HEK293 (cell line): ENCODE data around the gene TCTN2.

Experiments used
- CTCF ChIA-PET: fragments of 350-600 bp; formaldehyde crosslinking; extraction: SDS; loops from one replicate; lab custom pipeline; 2021; ENCODE audit warnings: antibody characterized with exemption; lab: Yijun Ruan, JAX
- POLR2A ChIA-PET: fragments of 300-600 bp; formaldehyde crosslinking; extraction: SDS; loops from one replicate; lab custom pipeline; 2020; ENCODE audit warnings: antibody characterized with exemption, inconsistent platforms; lab: Yijun Ruan, JAX
- H3K27ac ChIP-seq: fragments of 200-500 bp; sonication (Bioruptor generic); 2 replicates; pipeline ENCODE4 v1.5.1; 2014; ENCODE audit warnings: low read depth, low read length, control low read depth, inconsistent platforms; ENCODE audit errors: extremely low read depth
- H3K36me3 ChIP-seq, 2 experiments: fragments of 200-500 bp in 1 of 2; sonication (Bioruptor generic) in 1 of 2; 1 replicate in 1 of 2; 2 replicates in 1 of 2; pipeline ENCODE4 v1.5.1; 2014 to 2017; ENCODE audit warnings: inconsistent platforms in 2 of 2, low read length in 2 of 2; ENCODE audit not compliant: control insufficient read depth in 2 of 2, insufficient read depth in 1 of 2
- H3K4me1 ChIP-seq: fragments of 200-500 bp; sonication (Bioruptor generic); 2 replicates; pipeline ENCODE4 v1.5.1; 2014; ENCODE audit warnings: mild to moderate bottlenecking, low read length, inconsistent platforms; ENCODE audit not compliant: control insufficient read depth, insufficient read depth
- H3K4me3 ChIP-seq: 2 replicates; pipeline ENCODE4 v1.5.1; 2011; ENCODE audit warnings: low read depth, mild to moderate bottlenecking, control low read depth, low read length, moderate library complexity
- H3K9me3 ChIP-seq: fragments of 200-500 bp; sonication (Bioruptor generic); 2 replicates; pipeline ENCODE4 v1.5.1; 2014; ENCODE audit warnings: low read depth, low read length, inconsistent platforms; ENCODE audit not compliant: control insufficient read depth, insufficient read depth
- KLF16 ChIP-seq: fragments of 450-650 bp; formaldehyde crosslinking; IDR thresholded peaks from 2 replicates; pipeline ENCODE4 v1.5.1; 2017; ENCODE audit warnings: missing biosample characterization, missing genetic modification characterization
- OVOL3 ChIP-seq: fragments of 450-650 bp; formaldehyde crosslinking; IDR thresholded peaks from 2 replicates; pipeline ENCODE4 v1.5.1; 2016; ENCODE audit warnings: missing biosample characterization, missing genetic modification characterization
- RBAK ChIP-seq: fragments of 450-650 bp; formaldehyde crosslinking; IDR thresholded peaks from 2 replicates; pipeline ENCODE4 v1.5.1; 2016; ENCODE audit warnings: missing biosample characterization, missing genetic modification characterization
- SCRT1 ChIP-seq: fragments of 450-650 bp; formaldehyde crosslinking; IDR thresholded peaks from 2 replicates; pipeline ENCODE4 v1.5.1; 2016; ENCODE audit warnings: missing biosample characterization, missing genetic modification characterization, borderline replicate concordance
- SCRT2 ChIP-seq: fragments of 450-650 bp; formaldehyde crosslinking; IDR thresholded peaks from 2 replicates; pipeline ENCODE4 v1.5.1; 2016; ENCODE audit warnings: missing biosample characterization, missing genetic modification characterization
- SP3 ChIP-seq: fragments of 450-650 bp; formaldehyde crosslinking; IDR thresholded peaks from 2 replicates; pipeline ENCODE4 v1.5.1; 2016; ENCODE audit warnings: missing biosample characterization, missing genetic modification characterization
- ZNF112 ChIP-seq: fragments of 450-650 bp; formaldehyde crosslinking; IDR thresholded peaks from 2 replicates; pipeline ENCODE4 v1.5.0; 2017; ENCODE audit warnings: missing biosample characterization, missing genetic modification characterization
- ZNF324 ChIP-seq: fragments of 450-650 bp; formaldehyde crosslinking; IDR thresholded peaks from 2 replicates; pipeline ENCODE4 v1.5.1; 2016; ENCODE audit warnings: missing biosample characterization, missing genetic modification characterization
- ZNF416 ChIP-seq: fragments of 450-650 bp; formaldehyde crosslinking; IDR thresholded peaks from 2 replicates; pipeline ENCODE4 v1.5.1; 2016; ENCODE audit warnings: missing biosample characterization, missing genetic modification characterization
- ZNF596 ChIP-seq: fragments of 450-650 bp; IDR thresholded peaks from 2 replicates; pipeline ENCODE4 v1.5.0; 2018; ENCODE audit warnings: missing biosample characterization, mild to moderate bottlenecking, missing genetic modification characterization, moderate library complexity
- TF ChIP-seq, protein P1 (sequence below): fragments of 450-650 bp; formaldehyde crosslinking; IDR thresholded peaks from 2 replicates; pipeline ENCODE4 v1.5.1; 2016; ENCODE audit warnings: missing biosample characterization, missing genetic modification characterization, borderline replicate concordance
- TF ChIP-seq, protein P2 (sequence below): fragments of 450-650 bp; formaldehyde crosslinking; conservative IDR thresholded peaks from 2 replicates; pipeline ENCODE4 v1.5.1; 2016; ENCODE audit warnings: low read depth, missing biosample characterization, missing genetic modification characterization
- TF ChIP-seq, protein P3 (sequence below): fragments of 450-650 bp; formaldehyde crosslinking; IDR thresholded peaks from 2 replicates; pipeline ENCODE4 v1.5.1; 2016; ENCODE audit warnings: missing biosample characterization, missing genetic modification characterization
- TF ChIP-seq, protein P4 (sequence below): fragments of 450-650 bp; formaldehyde crosslinking; IDR thresholded peaks from 2 replicates; pipeline ENCODE4 v1.5.1; 2016; ENCODE audit warnings: missing biosample characterization, missing genetic modification characterization
- TF ChIP-seq, protein P5 (sequence below): fragments of 450-650 bp; formaldehyde crosslinking; IDR thresholded peaks from 2 replicates; pipeline ENCODE4 v1.5.1; 2016; ENCODE audit warnings: missing biosample characterization, missing genetic modification characterization

Gene TCTN2

DNA sequence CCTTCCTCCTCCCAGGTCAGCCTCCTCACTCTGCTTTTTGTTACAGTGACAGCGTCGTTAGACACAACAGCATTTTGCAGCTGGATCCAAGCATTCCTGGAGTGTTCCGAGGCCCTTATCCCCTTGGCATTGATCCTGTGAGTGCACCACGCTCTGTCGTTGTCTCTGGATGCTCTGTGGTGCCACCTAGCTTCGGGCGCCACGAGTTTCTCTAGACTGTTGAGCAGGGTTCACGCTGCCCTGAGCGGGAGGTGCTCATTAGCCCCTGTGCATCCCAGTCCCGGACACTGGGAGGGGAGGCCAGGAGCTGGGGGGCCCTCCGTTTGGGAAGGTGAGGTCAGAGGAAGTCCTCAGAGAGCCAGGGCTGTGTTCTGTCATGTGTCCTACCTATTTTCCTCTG, 73.9 kb downstream of the TCTN2 start:
- ChIA-PET CTCF (interaction anchor here (0.5 kb wide), 1 partner anchor 1687 kb away, joined by 3 read pairs; no protein-coding TSS in a partner anchor), POLR2A (interaction anchor here (0.7 kb wide), 1 partner anchor 98 kb away, joined by 4 read pairs; no protein-coding TSS in a partner anchor)
- H3K4me3 ChIP-seq, result no peak overlapping the region
- H3K9me3 ChIP-seq, result no peaks in the 10 kb centered on the region
- H3K36me3 ChIP-seq, result peaks cover 42 to 76% of the 10 kb centered on the region in 2 experiments
- H3K27ac ChIP-seq, result no peak overlapping the region
- TF ChIP-seq, protein P1, sequence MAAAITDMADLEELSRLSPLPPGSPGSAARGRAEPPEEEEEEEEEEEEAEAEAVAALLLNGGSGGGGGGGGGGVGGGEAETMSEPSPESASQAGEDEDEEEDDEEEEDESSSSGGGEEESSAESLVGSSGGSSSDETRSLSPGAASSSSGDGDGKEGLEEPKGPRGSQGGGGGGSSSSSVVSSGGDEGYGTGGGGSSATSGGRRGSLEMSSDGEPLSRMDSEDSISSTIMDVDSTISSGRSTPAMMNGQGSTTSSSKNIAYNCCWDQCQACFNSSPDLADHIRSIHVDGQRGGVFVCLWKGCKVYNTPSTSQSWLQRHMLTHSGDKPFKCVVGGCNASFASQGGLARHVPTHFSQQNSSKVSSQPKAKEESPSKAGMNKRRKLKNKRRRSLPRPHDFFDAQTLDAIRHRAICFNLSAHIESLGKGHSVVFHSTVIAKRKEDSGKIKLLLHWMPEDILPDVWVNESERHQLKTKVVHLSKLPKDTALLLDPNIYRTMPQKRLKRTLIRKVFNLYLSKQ (tag by site-specific recombination), result no peak
- no peaks in the 10 kb centered on the region for H3K4me1 ChIP-seq

DNA sequence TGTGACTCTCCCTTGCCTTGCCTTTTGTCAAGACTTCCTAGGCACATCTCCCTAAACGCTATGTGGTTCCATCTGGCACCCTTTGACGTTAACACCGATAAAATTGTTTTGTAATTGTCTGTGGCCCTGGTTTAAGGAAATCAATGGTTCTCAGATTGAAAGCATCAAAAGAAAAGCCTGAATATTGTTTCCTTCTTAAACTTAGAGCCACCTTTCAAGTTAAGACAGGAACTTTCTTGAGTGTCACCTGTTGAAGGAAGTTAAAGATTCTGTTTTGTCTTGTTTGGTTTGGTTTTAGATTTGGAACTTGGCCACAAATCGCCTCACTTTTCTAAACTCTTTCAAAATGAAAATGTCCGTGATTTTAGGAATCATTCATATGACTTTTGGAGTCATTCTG, 76.4 kb downstream of the TCTN2 start:
- Histone ChIP-seq H3K36me3 (peaks cover 41 to 70% of the 10 kb centered on the region in 2 experiments), H3K4me3 (no peak overlapping the region), H3K27ac (no peak overlapping the region), H3K9me3 (no peaks in the 10 kb centered on the region), H3K4me1 (no peaks in the 10 kb centered on the region)
- POLR2A ChIA-PET, result no interaction called here
- CTCF ChIA-PET, result no interaction called here
- TF ChIP-seq, protein P2, sequence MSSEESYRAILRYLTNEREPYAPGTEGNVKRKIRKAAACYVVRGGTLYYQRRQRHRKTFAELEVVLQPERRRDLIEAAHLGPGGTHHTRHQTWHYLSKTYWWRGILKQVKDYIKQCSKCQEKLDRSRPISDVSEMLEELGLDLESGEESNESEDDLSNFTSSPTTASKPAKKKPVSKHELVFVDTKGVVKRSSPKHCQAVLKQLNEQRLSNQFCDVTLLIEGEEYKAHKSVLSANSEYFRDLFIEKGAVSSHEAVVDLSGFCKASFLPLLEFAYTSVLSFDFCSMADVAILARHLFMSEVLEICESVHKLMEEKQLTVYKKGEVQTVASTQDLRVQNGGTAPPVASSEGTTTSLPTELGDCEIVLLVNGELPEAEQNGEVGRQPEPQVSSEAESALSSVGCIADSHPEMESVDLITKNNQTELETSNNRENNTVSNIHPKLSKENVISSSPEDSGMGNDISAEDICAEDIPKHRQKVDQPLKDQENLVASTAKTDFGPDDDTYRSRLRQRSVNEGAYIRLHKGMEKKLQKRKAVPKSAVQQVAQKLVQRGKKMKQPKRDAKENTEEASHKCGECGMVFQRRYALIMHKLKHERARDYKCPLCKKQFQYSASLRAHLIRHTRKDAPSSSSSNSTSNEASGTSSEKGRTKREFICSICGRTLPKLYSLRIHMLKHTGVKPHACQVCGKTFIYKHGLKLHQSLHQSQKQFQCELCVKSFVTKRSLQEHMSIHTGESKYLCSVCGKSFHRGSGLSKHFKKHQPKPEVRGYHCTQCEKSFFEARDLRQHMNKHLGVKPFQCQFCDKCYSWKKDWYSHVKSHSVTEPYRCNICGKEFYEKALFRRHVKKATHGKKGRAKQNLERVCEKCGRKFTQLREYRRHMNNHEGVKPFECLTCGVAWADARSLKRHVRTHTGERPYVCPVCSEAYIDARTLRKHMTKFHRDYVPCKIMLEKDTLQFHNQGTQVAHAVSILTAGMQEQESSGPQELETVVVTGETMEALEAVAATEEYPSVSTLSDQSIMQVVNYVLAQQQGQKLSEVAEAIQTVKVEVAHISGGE (tag by site-specific recombination), result no peak
- TF ChIP-seq SCRT2 (tag by site-specific recombination) (peak; percentile 54; the same call in 1 of the 2 replicates), SCRT1 (tag by site-specific recombination) (0 out of 2 replicates have a peak, but pooled peaks have one; percentile 11), OVOL3 (no peak), ZNF112 (tag by site-specific recombination) (no peak)
- TF ChIP-seq, protein P3, sequence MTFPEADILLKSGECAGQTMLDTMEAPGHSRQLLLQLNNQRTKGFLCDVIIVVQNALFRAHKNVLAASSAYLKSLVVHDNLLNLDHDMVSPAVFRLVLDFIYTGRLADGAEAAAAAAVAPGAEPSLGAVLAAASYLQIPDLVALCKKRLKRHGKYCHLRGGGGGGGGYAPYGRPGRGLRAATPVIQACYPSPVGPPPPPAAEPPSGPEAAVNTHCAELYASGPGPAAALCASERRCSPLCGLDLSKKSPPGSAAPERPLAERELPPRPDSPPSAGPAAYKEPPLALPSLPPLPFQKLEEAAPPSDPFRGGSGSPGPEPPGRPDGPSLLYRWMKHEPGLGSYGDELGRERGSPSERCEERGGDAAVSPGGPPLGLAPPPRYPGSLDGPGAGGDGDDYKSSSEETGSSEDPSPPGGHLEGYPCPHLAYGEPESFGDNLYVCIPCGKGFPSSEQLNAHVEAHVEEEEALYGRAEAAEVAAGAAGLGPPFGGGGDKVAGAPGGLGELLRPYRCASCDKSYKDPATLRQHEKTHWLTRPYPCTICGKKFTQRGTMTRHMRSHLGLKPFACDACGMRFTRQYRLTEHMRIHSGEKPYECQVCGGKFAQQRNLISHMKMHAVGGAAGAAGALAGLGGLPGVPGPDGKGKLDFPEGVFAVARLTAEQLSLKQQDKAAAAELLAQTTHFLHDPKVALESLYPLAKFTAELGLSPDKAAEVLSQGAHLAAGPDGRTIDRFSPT (tag by site-specific recombination), result no peak
- TF ChIP-seq, protein P4, sequence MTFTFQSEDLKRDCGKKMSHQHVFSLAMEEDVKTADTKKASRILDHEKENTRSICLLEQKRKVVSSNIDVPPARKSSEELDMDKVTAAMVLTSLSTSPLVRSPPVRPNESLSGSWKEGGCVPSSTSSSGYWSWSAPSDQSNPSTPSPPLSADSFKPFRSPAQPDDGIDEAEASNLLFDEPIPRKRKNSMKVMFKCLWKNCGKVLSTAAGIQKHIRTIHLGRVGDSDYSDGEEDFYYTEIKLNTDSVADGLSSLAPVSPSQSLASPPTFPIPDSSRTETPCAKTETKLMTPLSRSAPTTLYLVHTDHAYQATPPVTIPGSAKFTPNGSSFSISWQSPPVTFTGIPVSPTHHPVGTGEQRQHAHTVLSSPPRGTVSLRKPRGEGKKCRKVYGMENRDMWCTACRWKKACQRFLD (tag by site-specific recombination), result no peak
- TF ChIP-seq, all 188 proteins: peak for 2

DNA sequence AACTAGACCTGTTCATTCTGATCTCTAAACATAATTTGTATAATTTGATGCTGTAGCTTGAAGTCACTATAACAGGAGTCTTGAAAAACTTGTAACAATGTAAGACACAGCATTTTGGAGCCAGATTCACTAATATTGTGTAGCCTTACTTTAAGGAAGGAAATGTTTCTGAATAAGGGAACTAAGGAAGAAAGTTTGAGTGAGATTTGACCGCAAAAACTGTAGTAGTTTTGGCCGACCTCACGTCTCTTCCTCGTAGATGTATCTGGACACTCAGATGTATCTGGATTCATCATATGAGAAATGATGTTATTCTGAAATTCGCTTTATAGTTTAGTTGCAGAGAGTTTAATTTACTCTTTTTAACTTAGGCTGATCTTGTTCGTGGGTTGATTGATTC, 77.2 kb downstream of the TCTN2 start:
- Histone ChIP-seq H3K27ac (no peak overlapping the region), H3K9me3 (no peaks in the 10 kb centered on the region), H3K4me1 (no peaks in the 10 kb centered on the region), H3K4me3 (no peak overlapping the region), H3K36me3 (peaks cover 40 to 73% of the 10 kb centered on the region in 2 experiments)
- CTCF ChIA-PET, result interaction anchor here (0.7 kb wide), 1 partner anchor 258 kb away, joined by 3 read pairs; no protein-coding TSS in a partner anchor
- POLR2A ChIA-PET, result interaction anchor here (0.6 kb wide), 1 partner anchor 71 kb away, joined by 3 read pairs; no protein-coding TSS in a partner anchor
- TF ChIP-seq ZNF416 (tag by site-specific recombination) (no peak), SP3 (tag by site-specific recombination) (no peak), ZNF596 (tag by site-specific recombination) (no peak), KLF16 (no peak), ZNF324 (tag by site-specific recombination) (no peak), RBAK (tag by site-specific recombination) (no peak)
- TF ChIP-seq, protein P5, sequence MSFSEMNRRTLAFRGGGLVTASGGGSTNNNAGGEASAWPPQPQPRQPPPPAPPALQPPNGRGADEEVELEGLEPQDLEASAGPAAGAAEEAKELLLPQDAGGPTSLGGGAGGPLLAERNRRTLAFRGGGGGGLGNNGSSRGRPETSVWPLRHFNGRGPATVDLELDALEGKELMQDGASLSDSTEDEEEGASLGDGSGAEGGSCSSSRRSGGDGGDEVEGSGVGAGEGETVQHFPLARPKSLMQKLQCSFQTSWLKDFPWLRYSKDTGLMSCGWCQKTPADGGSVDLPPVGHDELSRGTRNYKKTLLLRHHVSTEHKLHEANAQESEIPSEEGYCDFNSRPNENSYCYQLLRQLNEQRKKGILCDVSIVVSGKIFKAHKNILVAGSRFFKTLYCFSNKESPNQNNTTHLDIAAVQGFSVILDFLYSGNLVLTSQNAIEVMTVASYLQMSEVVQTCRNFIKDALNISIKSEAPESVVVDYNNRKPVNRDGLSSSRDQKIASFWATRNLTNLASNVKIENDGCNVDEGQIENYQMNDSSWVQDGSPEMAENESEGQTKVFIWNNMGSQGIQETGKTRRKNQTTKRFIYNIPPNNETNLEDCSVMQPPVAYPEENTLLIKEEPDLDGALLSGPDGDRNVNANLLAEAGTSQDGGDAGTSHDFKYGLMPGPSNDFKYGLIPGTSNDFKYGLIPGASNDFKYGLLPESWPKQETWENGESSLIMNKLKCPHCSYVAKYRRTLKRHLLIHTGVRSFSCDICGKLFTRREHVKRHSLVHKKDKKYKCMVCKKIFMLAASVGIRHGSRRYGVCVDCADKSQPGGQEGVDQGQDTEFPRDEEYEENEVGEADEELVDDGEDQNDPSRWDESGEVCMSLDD, result no peak
- TF ChIP-seq, protein P2 (tag by site-specific recombination), result no peak
